Fibroblast of lung (primary cell): ENCODE data around the gene PRDM16.

Experiments
- CTCF ChIP-seq, 2 donors: IDR thresholded peaks in 1 of 2; conservative IDR thresholded peaks in 1 of 2; 1 replicate in 1 of 2; 2 replicates in 1 of 2; pipeline ENCODE4 v1.5.1; 2011 to 2012; ENCODE audit warnings: low read length in 2 of 2, control low read depth in 1 of 2, inconsistent platforms in 1 of 2, low read depth in 1 of 2, mild to moderate bottlenecking in 1 of 2
- EZH2 ChIP-seq: IDR thresholded peaks from 2 replicates; pipeline ENCODE4 v1.5.1; 2012; ENCODE audit warnings: low read length, control low read depth, mild to moderate bottlenecking; ENCODE audit errors: missing control alignments

GRCh38 chr1:3030663-3031381 is 38.2 kb upstream of the PRDM16 start:
- TF ChIP-seq EZH2 = no peak
- TF ChIP-seq CTCF (conservative IDR thresholded peaks at IDR 0.05 in 1 of 2, IDR thresholded peaks at IDR 0.05 in 1 of 2; ENCODE audit: low read depth in 1 of 2, low read length in 2 of 2) = no peak
